ENCODE results near the gene RPL37A.

The RPL37A gene

GRCh38 chr2:216491793-216492596, 6.6 kb upstream of the RPL37A start:
- no peak for DNase-seq

- DNase-seq: no peak
These were observed 5.9 kb upstream of the RPL37A start for GRCh38 chr2:216492597-216493333.

GRCh38 chr2:216493334-216493685, 5.3 kb upstream of the RPL37A start:
- no peak for DNase-seq

- DNase-seq: no peak
These were observed 3.0 kb upstream of the RPL37A start for GRCh38 chr2:216495656-216496055.

GRCh38 chr2:216497382-216498069, 1.1 kb upstream of the RPL37A start:
- no peak for DNase-seq

- DNase-seq: no peak
These were observed 620 bp upstream of the RPL37A start for GRCh38 chr2:216498070-216498378.

GRCh38 chr2:216499641-216500218, 1.1 kb downstream of the RPL37A start:
- no peak for DNase-seq

- no peak for DNase-seq
These were observed 1.9 kb downstream of the RPL37A start for GRCh38 chr2:216500572-216500971.

- DNase-seq: no peak
These were observed 3.2 kb downstream of the RPL37A start for GRCh38 chr2:216501854-216502253.

- no peak for DNase-seq
These were observed 3.9 kb downstream of the RPL37A start for GRCh38 chr2:216502381-216503158.

- no peak for DNase-seq
These were observed 4.5 kb downstream of the RPL37A start for GRCh38 chr2:216503159-216503629.

- DNase-seq: no peak
These were observed 5.2 kb downstream of the RPL37A start for GRCh38 chr2:216503697-216504375.

GRCh38 chr2:216504376-216504762, 5.7 kb downstream of the RPL37A start:
- no peak for DNase-seq

GRCh38 chr2:216505133-216506106, 6.8 kb downstream of the RPL37A start:
- DNase-seq: no peak

GRCh38 chr2:216507220-216508160, 8.8 kb downstream of the RPL37A start:
- no peak for DNase-seq

GRCh38 chr2:216508229-216508628, 9.6 kb downstream of the RPL37A start:
- DNase-seq: no peak

GRCh38 chr2:216516730-216517350, 18.2 kb downstream of the RPL37A start:
- DNase-seq: no peak

GRCh38 chr2:216517447-216518225, 19.0 kb downstream of the RPL37A start:
- no peak for DNase-seq
